GM21526 (cell line): ENCODE data around the gene CD200R1L.

ENCODE experiments used
- ATAC-seq: cut with Tn5 transposase; IDR thresholded peaks from one replicate; pipeline ENCODE4 v1.9.1; 2021; ENCODE audit warnings: moderate library complexity; ENCODE audit not compliant: unreplicated experiment, low FRiP score

CD200R1L gene

GRCh38 chr3:112822064-112823055 is 24.3 kb downstream of the CD200R1L start:
- no peak for ATAC-seq

- ATAC-seq: no peak
These were observed 28.4 kb downstream of the CD200R1L start for GRCh38 chr3:112818289-112818688.

DNA sequence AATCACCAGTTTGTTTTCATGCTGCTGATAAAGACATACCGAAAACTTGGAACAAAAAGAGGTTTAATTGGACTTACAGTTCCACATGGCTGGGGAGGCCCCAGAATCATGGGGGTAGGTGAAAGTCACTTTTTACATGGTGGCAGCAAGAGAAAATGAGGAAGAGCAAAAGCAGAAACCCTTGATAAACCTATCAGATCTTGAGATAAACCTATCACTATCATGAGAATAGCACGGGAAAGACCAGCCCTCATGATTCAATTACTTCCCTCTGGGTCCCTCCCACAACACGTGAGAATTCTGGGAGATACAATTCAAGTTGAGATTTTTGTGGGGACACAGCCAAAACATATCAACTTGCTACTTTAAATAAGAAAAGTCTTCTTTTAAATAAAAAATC is 28.9 kb downstream of the CD200R1L start:
- no peak for ATAC-seq

GRCh38 chr3:112817271-112817670 is 29.4 kb downstream of the CD200R1L start:
- no peak for ATAC-seq

DNA sequence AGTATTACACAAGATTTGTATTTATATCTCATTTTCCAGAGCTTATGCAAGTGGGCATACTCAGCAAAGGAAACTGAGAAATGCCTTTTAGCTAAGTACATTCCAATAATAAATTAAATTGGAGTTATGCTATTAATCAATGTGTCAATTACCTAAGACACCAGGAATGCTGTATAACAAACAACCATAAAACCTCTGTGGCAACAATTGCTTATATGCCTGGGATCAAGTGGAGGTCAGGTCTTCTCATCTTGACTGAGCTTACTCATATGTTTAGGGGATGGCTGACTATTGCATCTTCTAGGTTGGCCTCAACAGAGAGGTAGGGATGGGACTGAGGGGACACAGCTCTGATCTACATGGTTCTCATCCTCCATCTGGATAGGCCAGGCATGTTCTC is 30.7 kb downstream of the CD200R1L start:
- no peak for ATAC-seq

- no peak for ATAC-seq
These were observed 32.4 kb downstream of the CD200R1L start for GRCh38 chr3:112814266-112814665.

DNA sequence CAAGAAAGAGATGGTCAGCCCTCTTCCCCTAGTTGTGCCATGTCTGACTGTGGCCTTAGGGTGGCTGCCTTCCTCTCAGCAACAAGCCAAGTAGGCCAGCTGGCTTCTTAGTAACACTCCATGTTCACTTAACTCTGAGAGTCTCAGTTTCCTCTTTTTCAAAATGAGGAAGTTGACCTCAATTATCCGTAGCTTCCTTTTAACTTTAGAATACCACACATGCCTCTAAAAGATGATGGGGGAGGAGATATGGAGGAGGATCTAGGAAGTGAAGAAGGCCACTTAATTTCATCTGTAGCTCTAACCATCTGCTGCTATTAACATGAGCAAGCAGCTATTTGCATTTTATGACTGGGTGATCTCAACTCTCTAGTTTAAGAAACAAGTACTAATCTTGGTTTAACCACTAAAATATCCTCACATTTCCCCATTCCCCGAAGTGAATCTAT is 32.9 kb downstream of the CD200R1L start:
- peak; percentile 80 for ATAC-seq

GRCh38 chr3:112813016-112813415 is 33.6 kb downstream of the CD200R1L start:
- no peak for ATAC-seq

- ATAC-seq: no peak
These were observed 34.6 kb downstream of the CD200R1L start for GRCh38 chr3:112811917-112812660.

DNA sequence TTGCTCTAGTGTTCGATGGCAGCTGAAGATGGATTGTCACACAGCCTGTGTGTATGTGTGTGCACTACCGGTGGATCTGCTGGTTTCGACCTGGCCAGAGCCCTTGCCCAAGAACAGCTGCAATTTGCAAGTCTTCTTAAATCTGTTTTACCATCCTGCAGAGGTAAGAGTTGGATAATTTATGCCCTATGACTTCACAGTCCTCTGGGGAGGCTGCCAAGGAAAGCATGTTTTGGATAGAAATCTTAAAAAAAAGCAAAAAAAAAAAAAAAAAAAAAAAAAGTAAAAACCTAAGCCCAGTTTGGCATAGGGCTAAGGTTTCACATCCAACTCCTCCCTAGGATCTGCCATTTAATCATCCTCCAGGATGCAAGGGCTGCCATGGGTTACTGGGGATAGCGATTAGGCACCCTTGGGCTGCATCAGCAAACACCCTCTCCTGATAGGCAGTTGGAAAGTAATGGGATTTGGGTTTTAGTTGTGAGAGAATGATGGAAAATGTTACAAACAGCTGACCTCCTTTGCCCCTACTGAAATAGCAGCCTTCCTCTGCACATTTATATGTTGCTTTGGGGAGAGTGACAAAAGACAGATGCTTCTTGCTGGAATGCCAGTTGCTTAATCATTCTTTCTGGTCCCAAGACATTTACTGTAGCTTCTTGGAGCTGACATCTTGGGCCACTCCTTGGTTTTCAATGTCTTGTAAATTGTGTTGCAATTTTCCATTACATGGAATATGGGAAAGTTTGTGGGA is 35.4 kb downstream of the CD200R1L start:
- no peak for ATAC-seq

- no peak for ATAC-seq
These were observed 36.1 kb downstream of the CD200R1L start for GRCh38 chr3:112810561-112810960.

DNA sequence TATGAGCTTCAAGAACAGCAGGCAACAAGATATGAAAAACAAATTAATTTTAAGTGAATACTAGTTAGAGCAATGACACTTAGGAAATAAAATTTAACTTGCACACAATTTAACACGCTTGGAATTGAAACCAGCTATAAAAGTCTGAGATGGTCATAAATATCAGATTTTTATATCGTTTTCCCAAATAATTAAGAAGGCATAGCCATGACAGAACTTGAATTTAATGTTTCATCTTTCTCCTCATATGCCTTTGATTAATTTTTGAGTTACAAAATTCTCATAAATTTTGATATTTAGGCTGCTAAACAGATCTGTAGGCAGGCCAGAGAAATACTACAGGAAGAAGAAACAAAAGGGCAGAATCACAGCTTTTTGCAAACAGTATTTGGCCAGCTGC is 38.5 kb downstream of the CD200R1L start:
- ATAC-seq: no peak

- ATAC-seq: no peak
These were observed 39.0 kb downstream of the CD200R1L start for GRCh38 chr3:112807685-112808084.

DNA sequence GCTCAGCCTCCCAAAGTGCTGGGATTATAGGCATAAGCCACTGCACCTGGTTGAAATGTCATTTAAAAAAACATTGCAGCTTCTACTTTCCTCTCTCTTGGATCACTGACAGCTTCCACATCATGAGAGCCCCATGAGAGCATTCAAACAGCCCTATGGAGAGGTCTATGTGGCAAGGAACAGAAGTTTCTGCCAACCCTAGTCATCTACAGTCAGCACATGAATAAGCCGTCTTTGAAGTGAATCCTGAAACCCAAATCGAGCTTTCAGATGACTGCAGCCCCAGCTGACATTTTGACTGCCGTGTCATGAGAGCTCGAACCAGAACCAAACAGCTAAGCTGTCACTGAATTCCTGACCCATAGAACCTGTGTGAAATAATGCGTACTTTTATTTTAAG is 39.8 kb downstream of the CD200R1L start:
- no peak for ATAC-seq

GRCh38 chr3:112805126-112805525 is 41.5 kb downstream of the CD200R1L start:
- ATAC-seq: no peak

GRCh38 chr3:112804021-112804420 is 42.6 kb downstream of the CD200R1L start:
- ATAC-seq: no peak

DNA sequence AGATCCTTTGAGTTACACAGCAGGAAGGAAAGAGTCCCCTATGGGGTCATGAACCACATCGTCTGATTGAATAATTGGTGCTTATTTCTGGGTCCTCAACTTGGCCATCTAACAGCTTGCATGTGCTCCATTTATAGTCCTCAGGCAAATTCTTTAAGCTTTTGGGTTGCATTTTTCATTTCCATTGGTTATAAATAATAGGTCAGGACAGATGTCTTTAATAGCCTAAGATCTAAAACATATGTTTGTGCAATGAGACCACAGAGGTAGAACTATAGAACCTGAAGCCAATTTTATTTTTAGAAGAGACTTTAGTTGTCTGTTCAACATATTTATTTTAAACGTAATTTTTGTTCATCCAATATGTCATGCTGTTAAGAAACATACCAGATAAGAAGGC is 43.2 kb downstream of the CD200R1L start:
- ATAC-seq: no peak

- no peak for ATAC-seq
These were observed 44.3 kb downstream of the CD200R1L start for GRCh38 chr3:112802338-112802737.

DNA sequence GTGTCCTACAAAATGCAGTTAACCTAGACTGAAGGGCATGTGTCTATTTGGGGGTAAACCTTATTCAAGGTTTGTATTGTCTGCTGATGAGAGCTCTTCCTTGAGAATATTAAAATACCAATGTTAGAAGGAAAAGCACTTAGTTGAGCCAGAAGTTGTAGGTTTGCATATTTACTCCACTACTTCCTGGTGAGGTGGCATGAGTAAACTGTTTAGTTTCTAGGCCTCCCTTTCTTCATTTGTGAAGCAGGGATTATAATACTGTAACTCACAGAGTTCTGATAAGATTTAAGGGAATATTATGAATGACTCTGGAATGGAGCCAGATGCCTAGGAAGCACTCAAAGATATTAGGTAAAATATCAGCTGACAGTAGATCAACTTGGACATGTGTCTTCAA is 46.7 kb downstream of the CD200R1L start:
- no peak for ATAC-seq

GRCh38 chr3:112794622-112795172 is 52.0 kb downstream of the CD200R1L start:
- no peak for ATAC-seq
